ENCODE data around the gene CWC27. TPM values are rescaled to one million over a fixed set of nuclear protein-coding genes. Genes with fewer than 3 reads are reported as not detected.
A peak's percentile ranks its signal among the peaks of the same experiment; 100 is the strongest.

The CWC27 gene
- total and polyA plus RNA-seq, 2 of the 13 experiments (the other 11 are each of a cell fraction or from before 2014, with no cell fraction given): 21.1 to 25.7 TPM

- TF ChIP-seq ZSCAN5A (CRISPR knock-in tag; IDR thresholded peaks at IDR 0.05; ENCODE audit: borderline replicate concordance) (no peak), CENPT (CRISPR knock-in tag; IDR thresholded peaks at IDR 0.05; ENCODE audit: low read depth) (no peak), PHF8 (CRISPR knock-in tag; IDR thresholded peaks at IDR 0.05) (peak; percentile 64), ZNF251 (CRISPR knock-in tag; IDR thresholded peaks at IDR 0.05) (no peak), ZNF451 (CRISPR knock-in tag; IDR thresholded peaks at IDR 0.05) (no peak), ZNF776 (CRISPR knock-in tag; IDR thresholded peaks at IDR 0.05) (no peak), ZBTB39 (CRISPR knock-in tag; IDR thresholded peaks at IDR 0.05) (no peak), NCOA2 (CRISPR knock-in tag; IDR thresholded peaks at IDR 0.05) (no peak), CEBPZ (IDR thresholded peaks at IDR 0.05; ENCODE audit: low read length) (no peak), POGK (CRISPR knock-in tag; conservative IDR thresholded peaks at IDR 0.05) (peak; percentile 67), HNF4G (IDR thresholded peaks at IDR 0.05; ENCODE audit: borderline replicate concordance, low read depth, low read length) (no peak), HNF4G (CRISPR knock-in tag; IDR thresholded peaks at IDR 0.05; ENCODE audit: borderline replicate concordance, low read depth) (no peak), AGO1 (IDR thresholded peaks at IDR 0.05; ENCODE audit: low read depth, low read length, poor library complexity, severe bottlenecking) (no peak), SNAPC5 (CRISPR knock-in tag; IDR thresholded peaks at IDR 0.05; ENCODE audit: borderline replicate concordance) (no peak), ZNF383 (CRISPR knock-in tag; IDR thresholded peaks at IDR 0.05; ENCODE audit: borderline replicate concordance) (no peak), HES4 (CRISPR knock-in tag; IDR thresholded peaks at IDR 0.05; ENCODE audit: borderline replicate concordance) (no peak), PTBP1 (IDR thresholded peaks at IDR 0.05; ENCODE audit: low read depth, low read length, poor library complexity, severe bottlenecking) (peak; percentile 86), SUZ12 (IDR thresholded peaks at IDR 0.05; ENCODE audit: low read depth, low read length) (no peak)
These were observed 266.8 kb downstream of the CWC27 start (continued) for GRCh38 chr5:65035211-65036206.
